Measurements from ENCODE around the gene ZNF431.

- TF ChIP-seq GATA3 (IDR thresholded peaks at IDR 0.05; ENCODE audit: low read depth, low read length) = no peak
- no peak for TF ChIP-seq GATA2 (IDR thresholded peaks at IDR 0.05; ENCODE audit: low read depth, low read length)
Observed at GRCh38 chr19:21101521-21102242, 40.2 kb upstream of the ZNF431 start.

Measured in SH-SY5Y (cell line).